RWPE1 (cell line): ENCODE data around the gene TPPP3.
A peak's percentile ranks its signal among the peaks of the same experiment; 100 is the strongest.

Source experiments
- CTCF ChIA-PET: fragments of 350-600 bp; sonication (Branson Sonifier 250); formaldehyde crosslinking; extraction: SDS; loops from one replicate; lab custom pipeline; 2021; lab: Yijun Ruan, JAX
- POLR2A ChIA-PET: fragments of 400-600 bp; formaldehyde crosslinking; extraction: SDS; loops from one replicate; lab custom pipeline; 2020; ENCODE audit warnings: antibody characterized with exemption; ENCODE audit not compliant: low non-redundant PET; lab: Yijun Ruan, JAX
- DNase-seq: peaks from one replicate; pipeline ENCODE4 v3.0.0; 2012; ENCODE audit warnings: low spot score
- H3K27ac ChIP-seq: fragments of 450-650 bp; 2 replicates; pipeline ENCODE4 v1.5.1; 2017
- CTCF ChIP-seq: fragments of 450-650 bp; conservative IDR thresholded peaks from 2 replicates; pipeline ENCODE4 v1.5.1; 2017; ENCODE audit warnings: low read depth, mild to moderate bottlenecking

Gene TPPP3

GRCh38 chr16:67428146-67428731, 34.9 kb upstream of the TPPP3 start:
- DNase-seq, result peak; percentile 60
- ChIA-PET CTCF (interaction anchor here (0.5 to 3.2 kb wide), 27 partner anchors 8 to 1093 kb away, joined by 3 to 19 read pairs (median 4); partner anchors contain the start of genes ATP6V0D1 and SLC9A5), POLR2A (interaction anchor here (0.6 kb wide), 1 partner anchor 438 kb away, joined by 3 read pairs; no protein-coding TSS in a partner anchor)
- no peak overlapping the region for H3K27ac ChIP-seq
- peak; percentile 80 for TF ChIP-seq CTCF

- H3K27ac ChIP-seq, result no peak overlapping the region
- DNase-seq, result no peak
- ChIA-PET POLR2A (interaction anchor here (0.5 to 0.6 kb wide), 2 partner anchors 15 to 89 kb away, joined by 3 to 4 read pairs; no protein-coding TSS in a partner anchor), CTCF (interaction anchor here (1.1 to 3.2 kb wide), 4 partner anchors 9 to 54 kb away, joined by 3 to 19 read pairs (median 3); partner anchors contain the start of gene ATP6V0D1)
- TF ChIP-seq CTCF, result no peak
Measured at GRCh38 chr16:67426950-67427349, 33.7 kb upstream of the TPPP3 start.

GRCh38 chr16:67426022-67426421, 32.7 kb upstream of the TPPP3 start:
- DNase-seq, result no peak
- no peak overlapping the region for H3K27ac ChIP-seq
- TF ChIP-seq CTCF, result no peak
- ChIA-PET POLR2A (no interaction called here), CTCF (interaction anchor here (1.2 kb wide), 1 partner anchor 148 kb away, joined by 3 read pairs; no protein-coding TSS in a partner anchor)

GRCh38 chr16:67425580-67425979, 32.3 kb upstream of the TPPP3 start:
- TF ChIP-seq CTCF, result no peak
- no peak overlapping the region for H3K27ac ChIP-seq
- ChIA-PET CTCF (interaction anchor here (0.6 to 1.2 kb wide), 3 partner anchors 147 to 1044 kb away, joined by 3 to 4 read pairs (median 3); no protein-coding TSS in a partner anchor), POLR2A (no interaction called here)
- no peak for DNase-seq

- CTCF ChIA-PET, result interaction anchor here (0.6 to 1.2 kb wide), 5 partner anchors 9 to 1044 kb away, joined by 3 to 4 read pairs (median 3); partner anchors contain the start of gene ZDHHC1
Measured at GRCh38 chr16:67425061-67425460, 31.8 kb upstream of the TPPP3 start.

GRCh38 chr16:67424261-67424615, 30.9 kb upstream of the TPPP3 start:
- H3K27ac ChIP-seq, result no peak overlapping the region
- DNase-seq, result no peak
- TF ChIP-seq CTCF, result no peak
- CTCF ChIA-PET, result interaction anchor here (0.7 to 1.1 kb wide), 2 partner anchors 8 to 42 kb away, joined by 3 read pairs; partner anchors contain the start of gene ZDHHC1
- POLR2A ChIA-PET, result no interaction called here

More at GRCh38 chr16:67425061-67425460, 31.8 kb upstream of the TPPP3 start:
- no peak for DNase-seq
- TF ChIP-seq CTCF, result no peak
- H3K27ac ChIP-seq, result no peak overlapping the region
- POLR2A ChIA-PET, result no interaction called here
